HG02610 (cell line): Measurements from ENCODE around the gene CCDC152.
A peak's percentile ranks its signal among the peaks of the same experiment; 100 is the strongest.
"Not testable (repeated sequence)": the region's sequence is repeated elsewhere in the genome, so short reads cannot be mapped to it uniquely, and the experiment has no call there.

ENCODE experiments used
- ATAC-seq: cut with Tn5 transposase; IDR thresholded peaks from one replicate; pipeline ENCODE4 v1.9.1; 2021; ENCODE audit warnings: mild to moderate bottlenecking, moderate library complexity; ENCODE audit not compliant: unreplicated experiment

Gene CCDC152, protein sequence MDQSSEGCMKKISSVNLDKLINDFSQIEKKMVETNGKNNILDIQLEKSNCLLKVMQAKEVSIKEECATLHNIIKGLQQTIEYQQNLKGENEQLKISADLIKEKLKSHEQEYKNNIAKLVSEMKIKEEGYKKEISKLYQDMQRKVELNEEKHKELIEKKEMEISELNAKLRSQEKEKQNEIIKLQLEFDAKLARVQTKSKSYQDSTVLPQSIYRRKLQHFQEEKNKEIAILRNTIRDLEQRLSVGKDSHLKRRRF

DNA sequence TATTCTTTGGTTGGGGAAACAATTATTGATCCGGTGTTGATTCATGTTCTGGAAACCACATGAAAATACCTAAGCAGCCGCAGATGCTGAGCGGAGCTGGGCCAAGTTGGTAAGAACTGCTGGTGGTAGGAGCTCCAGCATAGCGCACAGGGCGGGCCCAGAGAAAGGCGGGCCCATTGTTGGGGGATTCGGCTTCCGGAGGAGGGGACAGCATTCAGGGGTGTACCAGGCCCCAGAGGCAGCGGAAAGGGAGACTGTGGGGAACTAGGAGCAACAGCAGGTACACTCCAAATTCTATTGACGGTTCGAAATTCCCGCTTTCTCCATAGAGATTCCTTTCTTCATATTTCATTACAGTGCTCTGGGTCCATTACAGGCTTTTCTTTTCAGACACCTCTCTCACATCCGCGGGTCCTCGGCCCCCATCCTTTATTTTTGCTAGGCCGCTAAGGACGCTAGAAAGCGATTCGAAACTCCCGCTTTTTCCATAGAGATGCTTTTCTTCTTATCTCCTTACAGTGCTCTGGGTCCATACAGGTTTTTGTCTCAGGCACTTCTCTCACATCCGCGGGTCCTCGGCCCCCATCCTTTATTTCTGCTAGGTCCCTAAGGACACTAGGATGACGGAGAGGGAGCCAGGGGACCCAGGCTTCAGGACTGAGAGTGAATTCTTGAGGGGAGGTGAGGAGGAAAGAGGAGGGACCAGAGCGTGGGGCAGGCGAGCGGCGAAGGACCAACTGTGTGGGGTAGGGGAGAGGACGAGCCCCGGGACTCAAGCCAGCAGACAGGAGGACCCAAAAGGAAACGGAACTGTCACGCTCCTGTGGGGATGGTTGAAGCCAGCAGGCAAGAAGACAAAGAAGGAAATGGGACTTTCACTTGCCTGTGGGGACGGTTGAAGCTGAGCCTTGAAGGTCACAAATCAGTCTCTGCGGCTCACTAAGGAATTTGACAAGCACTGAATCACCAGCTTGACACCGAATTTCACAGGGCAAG, at the start of gene CCDC152:
Gene CCDC152, plus strand, starts transcription at position 213 of the 996 bp plus-strand sequence. CDS start 2,304 bp downstream, outside the sequence.
- peak; percentile 95 for ATAC-seq

DNA sequence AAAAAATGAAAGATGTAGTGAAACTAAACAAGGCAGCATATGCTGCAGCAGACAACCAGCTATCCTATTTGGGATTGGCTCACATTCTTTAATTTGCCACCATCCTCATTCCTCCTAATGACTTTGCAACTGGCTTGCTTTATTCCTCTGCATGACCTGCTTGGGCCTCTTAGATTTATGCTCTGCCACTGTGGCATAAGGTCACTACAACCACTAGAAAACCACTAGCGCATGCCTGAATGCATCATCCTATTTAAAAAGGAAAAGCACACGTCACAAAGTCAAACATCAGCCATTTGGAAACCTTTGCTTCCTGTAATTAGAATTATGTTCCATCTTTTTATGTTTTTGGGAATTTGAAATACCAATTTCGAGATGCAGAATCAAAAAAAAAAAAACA, 40.8 kb upstream of the CCDC152 start:
- no peak for ATAC-seq

- ATAC-seq: peak; percentile 95
Observed at GRCh38 chr5:42718591-42718990, 38.0 kb upstream of the CCDC152 start.

- ATAC-seq: peak; percentile 8
Observed at GRCh38 chr5:42719034-42719433, 37.6 kb upstream of the CCDC152 start.

DNA sequence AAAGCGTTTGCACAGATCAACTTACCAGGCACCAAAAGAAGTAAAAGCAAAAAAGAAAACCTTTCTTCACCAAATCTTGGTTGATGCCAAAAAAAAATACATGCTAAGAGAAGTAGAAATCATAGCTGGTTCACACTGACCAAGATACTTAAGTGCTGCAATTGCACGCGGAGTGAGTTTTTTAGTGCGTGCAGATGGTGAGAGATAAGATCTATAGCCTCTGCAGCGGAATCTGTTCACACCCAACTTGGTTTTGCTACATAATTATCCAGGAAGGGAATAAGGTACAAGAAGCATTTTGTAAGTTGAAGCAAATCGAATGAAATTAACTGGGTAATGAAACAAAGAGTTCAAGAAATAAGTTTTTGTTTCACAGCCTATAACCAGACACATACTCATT, 36.4 kb upstream of the CCDC152 start:
- no peak for ATAC-seq

- no peak for ATAC-seq
Observed at GRCh38 chr5:42721484-42721883, 35.1 kb upstream of the CCDC152 start.

- not testable (repeated sequence) for ATAC-seq
Observed at GRCh38 chr5:42734531-42735058, 22.0 kb upstream of the CCDC152 start.

DNA sequence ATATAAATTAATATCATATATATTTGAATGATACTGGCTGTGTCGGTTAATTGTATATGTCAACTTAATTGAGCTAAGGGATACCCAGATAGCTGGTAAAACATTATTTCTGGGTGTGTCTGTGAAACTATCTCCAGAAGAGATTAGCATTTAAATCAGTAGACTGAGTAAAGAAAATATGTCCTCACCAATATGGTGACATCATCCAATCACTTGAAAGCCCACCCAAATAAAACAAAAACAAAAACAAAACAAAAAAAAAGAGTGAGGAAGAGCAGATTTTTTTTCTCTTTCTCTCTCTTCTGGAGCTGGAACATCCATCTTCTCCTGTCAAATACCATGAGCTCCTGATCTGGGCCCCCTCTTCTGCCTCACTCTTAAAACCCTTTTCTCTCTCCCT, 15.7 kb upstream of the CCDC152 start:
- no peak for ATAC-seq

- ATAC-seq: no peak
Observed at GRCh38 chr5:42745426-42745825, 11.2 kb upstream of the CCDC152 start.

GRCh38 chr5:42745856-42746255, 10.8 kb upstream of the CCDC152 start:
- ATAC-seq: no peak

GRCh38 chr5:42749020-42749419, 7.6 kb upstream of the CCDC152 start:
- ATAC-seq: peak; percentile 57

GRCh38 chr5:42750507-42750906, 6.1 kb upstream of the CCDC152 start:
- ATAC-seq: no peak

GRCh38 chr5:42751044-42751443, 5.6 kb upstream of the CCDC152 start:
- ATAC-seq: no peak

GRCh38 chr5:42753099-42753498, 3.5 kb upstream of the CCDC152 start:
- no peak for ATAC-seq

GRCh38 chr5:42759456-42759855, 2.8 kb downstream of the CCDC152 start:
- no peak for ATAC-seq

DNA sequence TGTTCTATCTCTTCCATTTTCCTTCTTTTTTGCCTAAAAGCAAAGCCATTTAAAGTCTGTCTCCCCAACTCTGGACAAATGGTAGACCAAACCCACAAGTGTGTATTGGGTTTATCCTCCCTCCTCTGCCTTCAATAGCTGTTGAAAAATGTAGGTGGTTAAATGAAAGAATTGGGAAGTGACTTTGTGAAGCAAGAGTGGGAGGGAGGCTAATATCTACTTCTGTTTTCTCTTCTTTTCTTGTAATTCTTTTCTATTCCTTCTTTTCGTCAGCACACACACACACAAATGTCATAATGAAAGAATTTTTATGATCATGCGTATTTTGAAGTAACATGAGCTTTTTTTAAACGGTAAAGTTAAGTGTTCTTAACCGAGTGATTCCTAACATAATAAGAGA, 3.8 kb downstream of the CCDC152 start:
- ATAC-seq: no peak

DNA sequence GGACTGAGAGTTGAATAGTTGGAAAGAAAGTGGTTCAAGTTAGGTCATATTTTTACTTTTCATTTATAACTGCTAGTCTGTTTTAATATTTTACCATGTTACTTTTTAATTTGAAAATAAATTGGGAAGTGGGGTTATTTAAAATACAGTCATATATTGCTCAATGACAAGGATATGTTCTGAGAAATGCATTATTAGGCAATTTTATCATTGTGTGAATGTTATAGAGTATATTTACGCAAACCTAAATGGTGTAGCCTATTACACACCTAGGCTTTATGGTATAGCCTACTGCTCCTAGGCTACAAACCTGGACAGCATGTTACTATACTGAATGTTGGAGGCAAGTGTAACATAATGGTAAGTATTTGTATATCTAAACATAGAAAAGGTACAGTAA, 5.2 kb downstream of the CCDC152 start:
- no peak for ATAC-seq

DNA sequence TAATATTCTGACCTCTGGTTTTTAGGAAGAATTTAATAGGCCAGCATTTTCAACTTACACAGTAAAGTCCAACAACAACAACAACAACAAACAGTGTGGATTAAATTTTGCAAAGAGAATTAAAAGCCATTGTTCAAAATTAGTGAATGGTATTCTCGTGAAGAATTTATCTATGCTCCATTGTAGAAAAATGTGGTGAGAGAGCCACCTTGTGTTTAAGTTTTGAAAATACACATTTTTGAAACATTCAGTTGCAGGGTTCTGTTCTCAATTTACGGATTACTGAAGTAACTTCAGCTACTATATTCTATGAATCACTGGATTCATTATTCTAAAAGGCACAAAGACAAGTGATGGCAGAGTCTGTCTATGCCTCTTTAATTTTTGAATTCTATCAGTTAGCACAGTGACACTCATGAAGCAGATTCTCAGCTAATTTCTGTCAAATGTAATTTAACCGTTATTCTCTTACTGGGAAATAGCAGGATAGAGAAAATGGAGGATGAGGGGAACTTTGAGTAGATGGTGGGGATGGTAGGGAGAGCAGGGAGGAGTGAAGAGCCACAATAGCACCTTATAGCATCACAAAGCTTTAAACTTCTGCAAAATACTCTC, 11.0 kb downstream of the CCDC152 start:
- ATAC-seq: no peak

DNA sequence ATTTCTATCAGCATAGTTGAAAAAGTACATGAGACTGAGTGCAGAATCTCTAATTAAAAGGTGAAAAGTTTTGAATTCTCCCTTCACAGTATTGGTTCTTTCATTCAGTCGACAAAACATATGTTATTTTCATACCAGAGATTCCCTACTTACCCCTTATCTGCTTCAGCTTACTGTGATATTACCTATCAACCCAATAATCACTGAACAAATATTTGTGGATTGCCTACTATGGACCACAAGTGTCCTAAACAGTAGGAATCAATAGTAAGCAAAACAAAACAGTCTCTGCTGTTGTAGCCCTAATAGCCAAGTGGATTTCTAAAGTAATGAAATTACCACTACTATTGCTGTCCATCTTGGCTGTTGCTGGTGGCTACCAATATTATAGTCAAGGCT, 11.5 kb downstream of the CCDC152 start:
- no peak for ATAC-seq

GRCh38 chr5:42770003-42770402, 13.4 kb downstream of the CCDC152 start:
- ATAC-seq: no peak

DNA sequence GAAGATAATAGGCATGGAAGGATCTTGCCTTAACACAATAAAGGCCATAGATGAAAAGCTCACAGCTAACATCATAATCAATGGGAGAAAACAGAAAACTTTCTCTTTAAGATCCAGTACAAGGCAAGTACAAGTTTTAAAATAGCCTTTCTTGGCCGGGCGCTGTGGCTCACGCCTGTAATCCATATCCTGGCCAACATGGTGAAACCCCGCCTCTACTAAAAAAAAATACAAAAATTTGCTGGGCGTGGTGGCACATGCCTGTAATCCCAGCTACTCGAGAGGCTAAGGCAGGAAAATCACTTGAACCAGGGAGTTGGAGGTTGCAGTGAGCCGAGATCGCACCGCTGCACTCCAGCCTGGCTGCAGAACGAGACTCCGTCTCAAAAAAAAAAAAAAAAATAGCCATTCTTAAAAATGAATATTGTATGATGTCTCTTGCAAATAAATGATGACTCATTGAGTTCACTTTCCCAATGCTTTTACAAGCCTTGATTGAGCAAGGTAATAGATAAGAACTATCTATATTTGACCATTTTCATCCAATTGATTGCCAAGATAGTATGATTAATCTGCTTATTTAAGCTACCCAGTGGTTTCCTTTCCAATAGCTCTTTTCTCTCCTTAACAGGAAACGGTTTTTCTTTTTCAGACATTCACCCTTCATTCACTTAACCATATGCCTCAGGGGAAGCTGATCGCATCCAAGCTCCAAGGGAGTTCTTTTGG, 15.8 kb downstream of the CCDC152 start:
- no peak for ATAC-seq
